SW480 (cell line): ENCODE measurements around the gene NIPBL.
"Not testable (repeated sequence)": the region's sequence is repeated elsewhere in the genome, so short reads cannot be mapped to it uniquely, and the experiment has no call there.

ENCODE experiments used
- DNase-seq: peaks from one replicate; pipeline ENCODE4 v3.0.0-alpha.2; 2016; ENCODE audit warnings: low spot score

Gene NIPBL

DNA sequence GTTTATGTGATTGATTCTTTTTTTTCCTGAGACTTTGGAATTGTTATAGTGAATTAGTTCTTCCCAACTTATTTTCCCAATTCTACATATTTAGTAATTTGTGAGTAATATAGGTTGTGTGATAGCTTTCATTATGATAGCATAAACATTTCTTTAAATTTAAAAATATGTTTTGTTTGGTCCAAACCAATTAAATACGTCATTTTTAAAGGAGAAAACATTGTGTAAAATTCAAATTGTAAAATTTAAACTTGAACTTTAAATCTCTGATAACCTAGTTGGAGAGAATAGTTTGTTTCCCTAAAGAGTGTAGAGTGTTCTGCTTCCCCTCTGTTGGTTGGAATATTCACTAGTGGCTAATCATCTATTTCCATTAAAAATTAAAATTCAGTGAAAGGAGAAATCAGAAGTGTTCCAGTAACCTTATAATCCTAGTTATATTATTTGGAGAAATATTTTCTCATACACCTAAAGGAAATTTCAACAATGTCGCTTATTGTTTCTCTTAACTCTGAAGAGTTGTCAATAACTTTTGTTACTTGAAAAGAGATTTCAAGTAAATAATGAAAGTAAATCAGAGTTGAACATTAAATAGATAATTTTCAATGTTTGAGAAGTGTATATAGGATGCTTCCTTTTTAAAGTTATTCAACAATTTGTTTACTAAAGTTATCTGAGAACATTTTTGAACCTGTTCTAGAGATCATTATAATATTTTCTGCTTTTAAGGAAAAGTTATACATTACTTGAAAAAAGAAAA is 2.9 kb downstream of the NIPBL start:
- DNase-seq, result no peak

DNA sequence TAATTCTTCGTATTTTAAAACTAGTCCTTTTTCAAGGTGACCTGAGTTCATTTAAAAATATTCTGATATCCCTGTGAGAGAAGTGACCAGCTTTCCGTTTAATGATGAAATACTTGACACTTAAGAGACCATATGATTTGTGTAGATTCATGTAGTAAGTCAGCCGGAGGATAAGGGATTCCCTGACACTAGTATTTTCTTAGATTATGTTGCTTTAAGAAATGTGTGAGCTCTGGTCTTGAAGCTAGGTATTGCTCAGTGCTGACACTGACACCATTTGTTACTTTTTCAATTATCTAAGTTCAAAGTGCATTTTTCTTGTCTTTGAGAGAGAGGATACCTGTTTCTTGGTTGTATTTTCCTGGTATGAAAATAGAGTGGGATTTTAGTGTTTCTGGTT is 4.2 kb downstream of the NIPBL start:
- no peak for DNase-seq

DNA sequence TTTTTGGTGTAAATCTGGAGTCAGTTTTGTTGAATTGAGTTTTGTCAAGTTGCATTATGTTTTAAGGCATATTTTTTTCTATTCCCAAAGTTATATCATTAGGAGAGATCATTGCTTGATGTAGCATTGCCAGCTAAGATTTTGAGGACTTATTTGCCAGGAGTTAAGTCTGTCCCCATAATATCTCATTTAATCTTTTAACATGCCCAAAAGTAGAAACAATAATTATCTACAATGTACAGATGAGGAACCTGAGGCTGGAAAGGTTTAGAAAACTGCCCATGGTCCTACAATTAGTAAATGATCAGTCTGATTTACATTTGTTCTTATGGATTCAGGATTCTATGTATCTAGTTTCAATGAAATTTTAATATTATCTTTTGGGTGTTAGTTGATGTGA is 4.7 kb downstream of the NIPBL start:
- DNase-seq, result no peak

DNA sequence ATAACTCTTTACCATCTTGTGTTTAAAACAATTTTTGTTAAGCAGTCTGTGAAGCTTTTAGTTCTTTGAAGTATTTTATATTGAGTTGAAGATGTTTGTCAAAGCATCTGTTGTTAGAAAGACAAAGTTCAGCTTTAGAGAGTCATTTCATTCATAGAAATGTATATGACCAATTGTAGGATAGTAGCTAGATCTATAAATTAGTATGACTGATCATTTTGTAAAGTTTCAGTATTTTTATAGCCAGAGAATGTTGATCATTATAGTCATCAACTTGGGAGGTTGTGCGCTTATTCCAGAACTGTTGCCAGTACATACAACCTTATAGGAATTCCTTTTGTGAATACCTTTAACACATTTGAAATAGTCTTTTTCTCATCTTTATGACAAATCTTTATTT is 5.2 kb downstream of the NIPBL start:
- no peak for DNase-seq

DNA sequence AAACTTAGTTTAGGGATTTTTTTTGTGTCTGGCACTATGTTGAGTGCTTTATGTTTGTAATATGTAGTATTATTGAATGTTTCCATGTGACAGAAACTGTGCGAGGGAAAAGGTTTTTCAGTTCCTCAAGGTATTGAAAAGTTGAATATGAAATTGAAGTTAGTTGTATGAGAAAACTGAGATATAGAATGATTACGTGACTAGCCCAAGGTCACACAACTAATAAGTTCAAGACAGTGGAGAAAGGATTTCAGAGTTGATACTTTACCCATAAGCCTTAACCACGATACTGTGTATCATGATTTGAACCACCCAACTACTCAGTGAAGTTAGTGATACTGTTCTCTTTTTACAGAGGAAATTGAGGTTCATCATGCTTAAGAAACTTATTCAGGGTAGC is 5.7 kb downstream of the NIPBL start:
- DNase-seq, result no peak

DNA sequence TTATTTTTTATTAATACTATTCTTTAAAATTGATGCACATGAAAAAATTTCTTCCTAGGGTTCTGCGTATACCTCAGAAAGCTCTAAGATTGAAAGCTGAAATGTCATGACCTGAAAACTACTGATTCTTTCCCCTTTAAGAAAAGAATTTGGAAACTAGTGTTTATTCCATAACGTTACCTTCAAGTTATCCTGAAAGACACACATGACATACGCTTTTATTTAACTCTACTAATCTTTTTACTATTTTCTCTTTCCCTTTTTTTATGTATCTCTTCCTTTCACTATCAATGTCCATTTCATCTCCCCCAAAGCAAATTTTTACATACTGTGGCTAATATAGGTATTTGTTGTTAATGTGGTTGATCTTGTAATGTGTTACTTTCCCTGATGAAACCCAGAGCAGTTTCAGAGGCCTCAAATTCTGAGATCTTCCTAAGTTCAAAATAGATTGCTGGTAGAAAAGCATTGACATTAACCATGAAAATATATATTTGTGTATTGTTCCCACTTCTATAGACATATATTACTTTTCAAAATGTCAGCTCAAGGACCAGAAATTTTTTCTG is 7.4 kb downstream of the NIPBL start:
- DNase-seq, result no peak

DNA sequence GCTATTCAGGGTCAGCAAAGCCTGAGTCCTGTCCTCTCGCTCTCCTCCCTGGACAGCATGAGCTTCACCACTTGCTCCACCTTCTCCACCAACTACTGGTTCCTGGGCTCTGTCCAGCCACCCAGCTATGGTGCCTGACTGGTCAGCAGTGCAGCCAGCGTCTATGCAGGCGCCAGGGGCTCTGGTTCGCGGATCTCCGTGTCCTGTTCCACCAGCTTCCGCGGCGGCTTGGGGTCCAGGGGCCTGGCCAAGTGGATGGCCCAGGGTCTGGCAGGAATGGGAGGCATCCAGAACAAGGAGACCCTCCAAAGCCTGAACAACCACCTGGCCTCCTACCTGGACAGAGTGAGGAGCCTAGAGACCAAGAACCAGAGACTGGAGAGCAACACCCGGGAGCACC is 8.6 kb downstream of the NIPBL start:
- DNase-seq, result no peak

DNA sequence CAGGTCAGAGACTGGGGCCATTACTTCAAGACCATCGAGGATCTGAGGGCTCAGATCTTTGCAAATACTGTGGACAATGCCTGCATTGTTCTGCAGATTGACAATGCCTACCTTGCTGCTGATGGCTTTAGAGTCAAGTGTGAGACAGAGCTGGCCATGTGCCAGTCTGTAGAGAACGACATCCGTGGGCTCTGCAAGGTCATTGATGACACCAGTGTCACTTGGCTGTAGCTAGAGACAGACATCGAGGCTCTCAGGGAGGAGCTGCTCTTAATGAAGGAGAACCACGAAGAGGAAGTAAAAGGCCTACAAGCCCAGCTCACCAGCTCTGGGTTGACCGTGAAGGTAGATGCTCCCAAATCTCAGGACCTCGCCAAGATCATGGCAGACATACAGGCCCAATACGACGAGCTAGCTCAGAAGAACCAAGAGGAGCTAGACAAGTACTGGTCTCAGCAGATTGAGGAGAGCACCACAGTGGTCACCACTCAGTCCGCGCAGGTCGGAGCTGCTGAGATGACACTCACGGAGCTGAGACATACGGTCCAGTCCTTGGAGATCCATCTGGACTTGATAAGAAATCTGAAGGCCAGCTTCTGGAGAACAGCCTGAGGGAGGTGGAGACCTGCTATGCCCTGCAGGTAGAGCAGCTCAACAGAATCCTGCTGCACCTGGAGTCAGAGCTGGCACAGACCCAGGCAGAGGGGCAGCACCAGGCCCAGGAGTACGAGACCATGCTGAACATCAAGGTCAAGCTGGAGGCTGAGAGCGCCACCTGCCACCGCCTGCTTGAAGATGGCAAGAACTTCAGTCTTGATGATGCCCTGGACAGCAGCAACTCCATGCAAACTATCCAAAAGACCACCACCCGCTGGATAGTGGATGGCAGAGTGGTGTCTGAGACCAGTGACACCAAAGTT is 9.3 kb downstream of the NIPBL start:
- no peak for DNase-seq

DNA sequence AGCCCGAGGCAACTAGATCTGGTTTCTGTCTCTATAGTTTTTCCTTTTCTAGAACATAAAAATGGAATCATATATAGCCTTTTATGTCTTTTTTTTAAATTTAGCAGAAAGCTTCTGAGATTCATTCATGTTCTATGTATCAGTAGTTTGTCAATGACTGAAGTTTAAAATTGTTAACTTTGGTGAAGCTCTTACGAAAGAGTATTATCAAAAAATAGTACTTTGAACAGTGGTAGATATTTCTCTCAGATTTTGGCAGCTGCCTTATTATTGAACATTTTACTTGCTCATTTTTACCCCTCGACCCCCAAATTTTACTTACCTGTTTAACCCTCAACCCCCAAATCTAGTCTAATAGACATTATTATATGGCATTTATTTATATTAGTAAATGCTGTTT is 10.2 kb downstream of the NIPBL start:
- DNase-seq, result no peak

DNA sequence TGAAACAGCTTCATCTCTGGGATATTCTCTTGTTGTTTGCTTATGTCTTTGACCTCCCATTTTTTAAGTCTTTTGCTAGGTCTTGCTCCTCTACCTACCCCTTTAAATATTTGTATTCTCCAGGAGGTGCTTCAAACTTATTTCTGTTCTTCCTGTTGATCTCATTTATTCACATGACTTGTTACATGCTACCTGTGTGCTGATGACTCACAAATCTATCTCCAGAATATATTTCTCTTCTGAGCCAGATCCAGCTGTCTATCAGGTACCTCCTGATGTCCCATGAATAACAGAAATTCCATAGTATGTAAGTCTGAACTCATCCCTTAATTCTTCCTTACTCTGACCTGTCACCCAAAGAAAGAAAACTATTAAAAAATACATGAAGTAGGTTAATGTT is 11.0 kb downstream of the NIPBL start:
- DNase-seq, result no peak

DNA sequence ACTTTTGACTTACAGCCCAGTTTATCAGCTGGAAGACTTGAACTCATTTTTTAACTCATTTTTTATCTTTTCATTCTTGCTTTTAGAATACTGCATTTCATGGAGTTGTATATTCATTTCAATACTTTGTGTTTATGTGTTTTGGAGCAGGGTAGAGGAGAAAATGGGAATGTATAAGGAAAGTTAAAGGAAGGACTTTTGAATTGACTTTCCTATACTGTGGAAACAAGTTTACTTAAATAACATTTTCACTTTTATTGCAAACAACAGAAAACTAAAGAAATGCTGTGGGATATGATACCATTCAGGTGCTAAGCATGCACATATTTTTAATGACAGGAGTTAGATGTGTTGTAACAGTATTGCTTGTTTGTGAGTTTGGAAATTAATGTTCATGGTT is 11.7 kb downstream of the NIPBL start:
- no peak for DNase-seq

DNA sequence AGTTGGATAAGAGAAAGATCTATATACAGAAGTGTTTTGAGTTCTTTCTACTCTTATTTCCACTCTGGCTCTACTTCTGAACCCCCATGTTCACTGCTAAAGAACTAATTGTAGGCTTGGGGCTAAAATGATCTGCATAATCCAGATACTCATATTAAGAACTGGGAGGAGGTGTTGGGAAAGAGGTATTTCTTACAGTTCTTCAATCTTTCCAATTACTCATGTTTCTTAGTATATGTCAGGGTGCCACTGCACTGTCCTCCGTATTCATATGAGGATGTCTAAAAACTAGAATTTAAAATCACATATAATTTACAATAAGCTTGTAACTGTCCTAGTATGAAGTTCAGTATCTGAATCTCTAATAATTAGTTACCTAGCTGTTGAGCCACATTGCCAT is 12.7 kb downstream of the NIPBL start:
- DNase-seq, result no peak

DNA sequence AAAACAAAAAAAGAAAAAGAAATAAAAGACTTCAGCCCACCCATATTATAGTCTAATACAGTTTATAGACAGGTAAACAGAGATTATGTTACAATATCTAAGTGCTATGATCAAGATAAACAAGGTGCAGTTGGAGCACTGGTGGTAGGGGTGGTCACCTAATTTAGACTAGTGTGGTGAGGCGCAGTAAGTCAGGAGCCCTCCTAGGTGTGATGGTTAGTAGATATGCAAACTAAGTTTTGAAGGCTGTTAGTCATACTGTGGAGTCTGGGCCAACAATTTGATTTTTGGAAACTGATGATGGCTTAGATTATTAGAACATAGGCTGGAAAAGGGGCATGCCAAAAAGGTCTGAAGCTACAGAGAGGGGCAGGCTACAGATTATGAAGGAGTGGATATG is 14.7 kb downstream of the NIPBL start:
- DNase-seq, result no peak

DNA sequence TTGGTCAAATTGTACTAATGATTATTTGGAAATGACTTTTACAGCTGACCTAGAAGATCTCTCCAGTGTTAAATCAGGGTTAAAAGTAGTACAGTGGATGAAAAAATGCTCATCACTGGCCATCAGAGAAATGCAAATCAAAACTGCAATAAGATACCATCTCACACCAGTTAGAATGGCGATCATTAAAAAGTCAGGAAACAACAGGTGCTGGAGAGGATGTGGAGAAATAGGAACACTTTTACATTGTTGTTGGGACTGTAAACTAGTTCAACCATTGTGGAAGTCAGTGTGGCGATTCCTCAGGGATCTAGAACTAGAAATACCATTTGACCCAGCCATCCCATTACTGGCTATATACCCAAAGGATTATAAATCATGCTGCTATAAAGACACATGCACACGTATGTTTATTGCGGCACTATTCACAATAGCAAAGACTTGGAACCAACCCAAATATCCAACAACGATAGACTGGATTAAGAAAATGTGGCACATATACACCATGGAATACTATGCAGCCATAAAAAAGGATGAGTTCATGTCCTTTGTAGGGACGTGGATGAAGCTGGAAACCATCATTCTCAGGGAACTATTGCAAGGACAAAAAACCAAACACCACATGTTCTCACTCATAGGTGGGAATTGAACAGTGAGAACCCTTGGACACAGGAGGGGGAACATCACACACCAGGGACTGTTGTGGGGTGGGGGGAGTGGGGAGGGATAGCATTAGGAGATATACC is 15.7 kb downstream of the NIPBL start:
- not testable (repeated sequence) for DNase-seq

DNA sequence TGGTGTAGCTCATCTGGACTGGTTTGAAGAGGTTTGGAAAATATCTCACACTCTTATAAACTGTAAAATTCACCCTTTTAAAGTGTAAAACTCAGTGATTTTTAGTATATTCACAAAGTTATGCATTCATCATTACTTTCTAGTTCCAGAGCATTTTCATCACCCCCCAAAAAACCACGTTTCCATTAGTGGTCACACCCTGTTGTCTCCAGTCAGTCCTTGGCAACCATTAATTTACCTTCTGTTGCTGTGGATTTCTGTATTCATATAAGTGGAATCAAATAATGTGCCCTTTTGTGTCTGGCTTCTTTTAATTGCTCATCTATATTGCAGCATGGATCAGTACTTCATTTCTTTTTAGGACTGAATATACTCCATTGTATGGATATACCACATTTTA is 18.4 kb downstream of the NIPBL start:
- DNase-seq, result no peak

DNA sequence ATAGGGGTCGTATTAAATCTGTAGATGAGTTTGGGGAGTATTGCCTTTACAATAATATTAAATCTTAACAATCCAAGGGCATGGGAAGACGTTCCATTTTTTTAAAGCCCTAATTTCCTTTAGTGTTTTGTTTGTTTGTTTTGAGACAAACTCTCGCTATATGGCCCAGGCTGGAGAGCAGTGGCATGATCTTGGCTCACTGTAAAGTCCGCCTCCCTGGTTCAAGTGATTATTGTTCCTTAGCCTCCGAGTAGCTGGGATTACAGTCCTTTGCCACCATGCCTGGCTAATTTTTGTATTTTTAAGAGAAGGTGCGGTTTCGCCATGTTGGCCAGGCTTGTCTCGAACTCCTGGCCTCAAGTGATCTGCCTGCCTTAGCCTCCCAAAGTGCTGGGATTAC is 19.9 kb downstream of the NIPBL start:
- DNase-seq, result no peak

DNA sequence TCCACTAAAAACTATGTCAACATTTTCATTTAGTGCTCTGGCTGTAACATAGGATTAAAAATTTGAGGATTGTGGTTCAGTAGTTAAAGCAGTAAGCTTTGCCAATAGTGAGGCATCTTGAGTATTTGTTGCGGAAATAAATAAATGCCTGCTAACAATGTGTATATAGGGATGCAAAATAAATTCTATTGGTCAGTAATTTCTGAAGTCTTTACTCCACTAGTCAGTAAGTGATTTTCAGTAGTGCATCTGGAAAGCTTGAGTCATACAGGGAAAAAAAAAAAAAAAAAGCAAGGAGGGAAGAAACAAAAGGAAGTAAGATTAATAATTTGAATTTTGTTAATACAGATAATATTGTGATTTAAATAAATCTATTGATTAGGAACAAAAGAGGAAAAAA is 21.0 kb downstream of the NIPBL start:
- no peak for DNase-seq

DNA sequence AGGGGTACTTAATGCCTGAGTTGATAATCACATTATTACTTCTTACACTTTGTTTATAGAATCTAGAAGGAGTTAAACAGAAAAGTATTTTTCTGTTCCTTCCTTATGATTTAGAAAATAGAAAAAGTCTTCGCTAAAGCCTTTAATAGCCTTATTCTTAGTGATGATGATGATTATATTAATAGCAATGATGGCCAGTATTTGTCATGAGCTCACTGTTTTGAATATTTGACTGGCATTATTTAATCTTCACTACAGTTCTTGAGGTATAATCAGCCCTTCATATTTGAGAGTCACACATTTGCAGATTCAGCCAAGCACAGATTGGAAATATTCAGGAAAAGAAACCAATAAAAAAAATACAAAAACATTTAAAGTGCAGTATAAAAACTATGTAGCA is 23.3 kb downstream of the NIPBL start:
- no peak for DNase-seq

DNA sequence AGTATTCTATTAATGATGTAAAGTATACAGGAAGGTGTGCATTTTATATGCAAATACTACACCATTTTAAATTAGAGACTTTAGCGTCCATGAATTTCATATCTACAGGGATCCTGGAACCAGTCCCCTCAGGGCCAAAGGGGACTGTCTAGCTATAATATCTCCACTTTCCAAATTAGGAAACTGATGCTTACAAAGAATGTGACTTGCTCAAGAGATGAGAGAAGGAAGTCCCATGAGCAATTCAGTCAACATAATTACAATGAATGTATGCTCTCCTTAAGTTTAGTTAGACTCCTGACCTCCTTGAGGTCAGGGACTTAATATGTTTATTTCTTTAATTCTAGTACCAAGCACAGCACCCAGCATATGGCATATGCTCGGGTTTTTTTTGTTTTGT is 23.7 kb downstream of the NIPBL start:
- no peak for DNase-seq

DNA sequence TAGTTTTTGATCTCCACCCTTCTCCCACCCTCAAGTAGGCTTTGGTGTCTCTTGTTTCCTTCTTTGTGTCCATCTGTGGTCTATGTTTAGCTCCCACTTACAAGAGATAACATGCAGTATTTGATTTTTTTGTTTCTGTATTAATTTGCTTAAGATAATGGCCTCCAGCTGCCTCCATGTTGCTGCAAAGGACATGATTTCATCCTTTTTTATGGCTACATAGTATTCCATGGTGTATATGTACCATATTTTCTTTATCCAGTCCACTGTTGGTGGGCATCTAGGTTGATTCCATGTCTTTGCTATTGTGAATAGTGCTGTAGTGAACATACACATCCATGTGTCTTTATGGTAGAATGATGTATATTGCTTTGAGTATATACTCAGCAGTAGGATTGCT is 24.5 kb downstream of the NIPBL start:
- DNase-seq, result not testable (repeated sequence)

DNA sequence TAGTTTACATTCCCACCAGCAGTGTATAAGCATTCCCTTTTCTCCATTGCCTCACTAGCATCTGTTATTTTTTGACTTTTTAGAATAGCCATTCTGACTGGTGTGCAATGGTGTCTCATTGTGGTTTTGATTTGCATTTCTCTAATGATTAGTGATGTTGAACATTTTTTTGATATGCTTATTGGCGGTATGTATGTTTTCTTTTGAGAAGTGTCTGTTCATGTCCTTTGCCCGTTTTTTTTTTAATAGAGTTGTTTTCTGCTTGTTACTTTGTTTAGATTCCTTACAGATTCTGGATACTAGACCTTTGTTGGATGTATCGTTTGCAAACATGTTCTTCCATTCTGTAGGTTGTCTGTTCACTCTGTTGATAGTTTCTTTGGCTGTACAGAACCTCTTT is 25.3 kb downstream of the NIPBL start:
- no peak for DNase-seq

DNA sequence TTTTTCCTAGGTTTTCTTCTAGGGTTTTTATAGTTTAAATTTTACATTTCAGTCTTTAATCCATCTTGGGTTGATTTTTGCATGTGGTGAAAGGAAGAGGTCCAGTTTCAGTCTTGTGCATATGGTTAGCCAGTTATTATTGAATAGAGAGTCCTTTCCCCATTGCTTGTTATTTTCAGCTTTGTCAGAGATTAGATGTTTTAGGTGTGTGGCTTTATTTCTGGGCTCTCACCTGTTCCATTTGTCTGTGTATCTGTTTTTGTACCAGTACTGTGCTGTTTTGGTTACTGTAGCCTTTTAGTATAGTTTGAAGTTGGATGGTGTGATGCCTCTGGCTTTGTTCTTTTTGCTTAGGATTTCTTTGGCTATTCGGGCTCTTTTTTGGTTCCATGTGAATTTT is 25.8 kb downstream of the NIPBL start:
- no peak for DNase-seq

DNA sequence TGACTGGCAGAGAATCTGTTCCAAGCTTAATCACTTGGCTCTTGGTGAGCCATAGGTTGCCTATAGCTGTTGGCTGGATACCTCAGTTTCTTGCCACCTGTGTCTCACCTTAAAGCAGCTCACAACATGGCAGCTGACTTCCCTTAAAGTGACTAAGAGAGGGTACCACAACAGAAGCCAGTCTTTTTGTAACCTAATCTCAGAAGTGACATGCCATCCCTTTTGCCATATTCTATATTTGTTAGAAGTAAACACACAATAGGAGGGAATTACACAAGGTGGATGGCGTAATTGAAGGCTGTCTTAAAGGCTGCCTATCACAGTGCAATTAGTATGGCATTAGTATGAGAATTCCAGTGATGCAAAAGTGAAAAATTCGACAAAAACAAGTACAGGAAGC is 28.1 kb downstream of the NIPBL start:
- no peak for DNase-seq
